ENCODE measurements around the gene ATCAY.

GRCh38 chr19:3950871-3951861 is 70.7 kb downstream of the ATCAY start:
- no peak for TF ChIP-seq POLR2AphosphoS5 (IDR thresholded peaks at IDR 0.05; ENCODE audit: low read depth)
- no peak for TF ChIP-seq SPI1 (IDR thresholded peaks at IDR 0.05; ENCODE audit: borderline replicate concordance, low read depth)
- no peak for TF ChIP-seq CTCF (IDR thresholded peaks at IDR 0.05; ENCODE audit: insufficient read depth, low read length)

All from HL-60 (cell line).